Activated naive CD4-positive, alpha-beta T cell treated with anti-CD3 and anti-CD28 coated beads, Interleukin-2, amount 10 ng/mL, durations not matched to agents 7 days and 5 days (primary cell): ENCODE data around the gene KCNJ2.

ENCODE experiments used
- CTCF ChIA-PET: fragments of 350-600 bp; sonication (Branson Sonifier 250); formaldehyde crosslinking; loops from one replicate; lab custom pipeline; 2021; ENCODE audit warnings: antibody characterized with exemption; lab: Charles Lee
- DNase-seq: peaks from one replicate; pipeline ENCODE4 v3.0.0-alpha.2; 2020
- H3K27ac Mint-ChIP-seq: one replicate; pipeline ENCODE4 v1.8.0; 2021; ENCODE audit warnings: mild to moderate bottlenecking, moderate library complexity, mixed read lengths
- H3K27me3 Mint-ChIP-seq: one replicate; pipeline ENCODE4 v1.8.0; 2021; ENCODE audit warnings: mild to moderate bottlenecking, mixed read lengths
- H3K36me3 Mint-ChIP-seq: one replicate; pipeline ENCODE4 v1.8.0; 2021; ENCODE audit warnings: mixed read lengths
- H3K4me1 Mint-ChIP-seq: one replicate; pipeline ENCODE4 v1.8.0; 2021; ENCODE audit warnings: mixed read lengths
- H3K4me3 Mint-ChIP-seq: one replicate; pipeline ENCODE4 v1.8.0; 2021; ENCODE audit warnings: mild to moderate bottlenecking, moderate library complexity, mixed read lengths
- H3K9me3 Mint-ChIP-seq: one replicate; pipeline ENCODE4 v1.8.0; 2021; ENCODE audit warnings: mixed read lengths

The KCNJ2 gene

GRCh38 chr17:70169709-70170597, 621 bp downstream of the KCNJ2 start:
- H3K4me1 Mint-ChIP-seq, result peaks cover 20% of the 10 kb centered on the region
- H3K27ac Mint-ChIP-seq, result no peak overlapping the region
- DNase-seq, result no peak
- peaks cover 40% of the 10 kb centered on the region for H3K27me3 Mint-ChIP-seq
- CTCF ChIA-PET, result interaction anchor here (2.0 kb wide), 1 partner anchor 563 kb away, joined by 6 read pairs; no protein-coding TSS in a partner anchor
- peak overlapping the region; percentile 42 for H3K4me3 Mint-ChIP-seq
- no peaks in the 10 kb centered on the region for H3K9me3 Mint-ChIP-seq
- no peaks in the 10 kb centered on the region for H3K36me3 Mint-ChIP-seq

- no peaks in the 10 kb centered on the region for H3K9me3 Mint-ChIP-seq
- DNase-seq, result no peak
- H3K27me3 Mint-ChIP-seq, result peaks cover 40% of the 10 kb centered on the region
- H3K4me1 Mint-ChIP-seq, result peaks cover 20% of the 10 kb centered on the region
- no peaks in the 10 kb centered on the region for H3K36me3 Mint-ChIP-seq
- no peak overlapping the region for H3K27ac Mint-ChIP-seq
- CTCF ChIA-PET, result interaction anchor here (2.0 kb wide), 1 partner anchor 564 kb away, joined by 6 read pairs; no protein-coding TSS in a partner anchor
- no peak overlapping the region for H3K4me3 Mint-ChIP-seq
These were observed 1.8 kb downstream of the KCNJ2 start for GRCh38 chr17:70171159-70171558.

GRCh38 chr17:70172449-70172848, 3.1 kb downstream of the KCNJ2 start:
- no peak overlapping the region for H3K4me3 Mint-ChIP-seq
- CTCF ChIA-PET, result interaction anchor here (0.6 kb wide), 1 partner anchor 563 kb away, joined by 3 read pairs; no protein-coding TSS in a partner anchor

GRCh38 chr17:70172923-70173322, 3.6 kb downstream of the KCNJ2 start:
- peaks cover 34% of the 10 kb centered on the region for H3K27me3 Mint-ChIP-seq

More at GRCh38 chr17:70172449-70172848, 3.1 kb downstream of the KCNJ2 start:
- DNase-seq, result no peak
- no peaks in the 10 kb centered on the region for H3K36me3 Mint-ChIP-seq
- H3K27ac Mint-ChIP-seq, result no peak overlapping the region
- peaks cover 37% of the 10 kb centered on the region for H3K27me3 Mint-ChIP-seq
- no peaks in the 10 kb centered on the region for H3K9me3 Mint-ChIP-seq
- H3K4me1 Mint-ChIP-seq, result peaks cover 20% of the 10 kb centered on the region

GRCh38 chr17:70173681-70174080, 4.3 kb downstream of the KCNJ2 start:
- no peak overlapping the region for H3K4me3 Mint-ChIP-seq
- H3K4me1 Mint-ChIP-seq, result peaks cover 11% of the 10 kb centered on the region
- no peaks in the 10 kb centered on the region for H3K9me3 Mint-ChIP-seq
- H3K27ac Mint-ChIP-seq, result no peak overlapping the region
- H3K36me3 Mint-ChIP-seq, result no peaks in the 10 kb centered on the region
- CTCF ChIA-PET, result no interaction called here
- DNase-seq, result no peak
- H3K27me3 Mint-ChIP-seq, result peaks cover 26% of the 10 kb centered on the region

More at GRCh38 chr17:70172923-70173322, 3.6 kb downstream of the KCNJ2 start:
- peaks cover 18% of the 10 kb centered on the region for H3K4me1 Mint-ChIP-seq
- CTCF ChIA-PET, result no interaction called here
- H3K27ac Mint-ChIP-seq, result no peak overlapping the region
- no peaks in the 10 kb centered on the region for H3K36me3 Mint-ChIP-seq
- no peaks in the 10 kb centered on the region for H3K9me3 Mint-ChIP-seq
- no peak overlapping the region for H3K4me3 Mint-ChIP-seq
- no peak for DNase-seq

GRCh38 chr17:70181376-70181775, 12.0 kb downstream of the KCNJ2 start:
- CTCF ChIA-PET, result no interaction called here
- H3K27ac Mint-ChIP-seq, result no peak overlapping the region
- H3K9me3 Mint-ChIP-seq, result no peaks in the 10 kb centered on the region
- no peaks in the 10 kb centered on the region for H3K4me1 Mint-ChIP-seq
- DNase-seq, result no peak
- peaks cover 4% of the 10 kb centered on the region for H3K27me3 Mint-ChIP-seq
- no peaks in the 10 kb centered on the region for H3K36me3 Mint-ChIP-seq
- H3K4me3 Mint-ChIP-seq, result no peak overlapping the region

GRCh38 chr17:70181866-70182265, 12.5 kb downstream of the KCNJ2 start:
- no peak overlapping the region for H3K4me3 Mint-ChIP-seq
- CTCF ChIA-PET, result no interaction called here
- no peaks in the 10 kb centered on the region for H3K4me1 Mint-ChIP-seq
- H3K27me3 Mint-ChIP-seq, result peaks cover 4% of the 10 kb centered on the region
- no peak for DNase-seq
- H3K36me3 Mint-ChIP-seq, result no peaks in the 10 kb centered on the region
- H3K9me3 Mint-ChIP-seq, result no peaks in the 10 kb centered on the region
- no peak overlapping the region for H3K27ac Mint-ChIP-seq

GRCh38 chr17:70183508-70183907, 14.2 kb downstream of the KCNJ2 start:
- H3K27ac Mint-ChIP-seq, result no peak overlapping the region
- no peak overlapping the region for H3K4me3 Mint-ChIP-seq
- CTCF ChIA-PET, result no interaction called here
- no peaks in the 10 kb centered on the region for H3K4me1 Mint-ChIP-seq
- no peaks in the 10 kb centered on the region for H3K9me3 Mint-ChIP-seq
- H3K36me3 Mint-ChIP-seq, result no peaks in the 10 kb centered on the region
- H3K27me3 Mint-ChIP-seq, result no peaks in the 10 kb centered on the region
- DNase-seq, result no peak

- no peaks in the 10 kb centered on the region for H3K27me3 Mint-ChIP-seq
- DNase-seq, result no peak
These were observed 14.9 kb downstream of the KCNJ2 start for GRCh38 chr17:70184207-70184606.

GRCh38 chr17:70184770-70185169, 15.4 kb downstream of the KCNJ2 start:
- Mint-ChIP-seq H3K9me3 (no peaks in the 10 kb centered on the region), H3K4me3 (no peak overlapping the region), H3K4me1 (no peaks in the 10 kb centered on the region), H3K36me3 (no peaks in the 10 kb centered on the region), H3K27ac (no peak overlapping the region), H3K27me3 (no peaks in the 10 kb centered on the region)
- DNase-seq, result no peak
- CTCF ChIA-PET, result no interaction called here

More at GRCh38 chr17:70184207-70184606, 14.9 kb downstream of the KCNJ2 start:
- no peaks in the 10 kb centered on the region for H3K4me1 Mint-ChIP-seq
- H3K4me3 Mint-ChIP-seq, result no peak overlapping the region
- H3K27ac Mint-ChIP-seq, result no peak overlapping the region
- no peaks in the 10 kb centered on the region for H3K9me3 Mint-ChIP-seq
- CTCF ChIA-PET, result no interaction called here
- H3K36me3 Mint-ChIP-seq, result no peaks in the 10 kb centered on the region

GRCh38 chr17:70185285-70185684, 16.0 kb downstream of the KCNJ2 start:
- no peaks in the 10 kb centered on the region for H3K9me3 Mint-ChIP-seq
- no peak overlapping the region for H3K27ac Mint-ChIP-seq
- no peaks in the 10 kb centered on the region for H3K4me1 Mint-ChIP-seq
- CTCF ChIA-PET, result no interaction called here
- no peaks in the 10 kb centered on the region for H3K36me3 Mint-ChIP-seq
- H3K27me3 Mint-ChIP-seq, result no peaks in the 10 kb centered on the region
- DNase-seq, result no peak
- H3K4me3 Mint-ChIP-seq, result no peak overlapping the region

GRCh38 chr17:70187383-70187782, 18.1 kb downstream of the KCNJ2 start:
- CTCF ChIA-PET, result no interaction called here
- Mint-ChIP-seq H3K4me1 (no peaks in the 10 kb centered on the region), H3K27me3 (no peaks in the 10 kb centered on the region), H3K27ac (no peak overlapping the region), H3K36me3 (no peaks in the 10 kb centered on the region), H3K4me3 (no peak overlapping the region), H3K9me3 (no peaks in the 10 kb centered on the region)
- no peak for DNase-seq

- H3K4me3 Mint-ChIP-seq, result no peak overlapping the region
- no peaks in the 10 kb centered on the region for H3K4me1 Mint-ChIP-seq
- H3K36me3 Mint-ChIP-seq, result no peaks in the 10 kb centered on the region
- DNase-seq, result no peak
- H3K27ac Mint-ChIP-seq, result no peak overlapping the region
- H3K27me3 Mint-ChIP-seq, result no peaks in the 10 kb centered on the region
- CTCF ChIA-PET, result no interaction called here
- H3K9me3 Mint-ChIP-seq, result no peaks in the 10 kb centered on the region
These were observed 21.9 kb downstream of the KCNJ2 start for GRCh38 chr17:70190959-70191805.

- CTCF ChIA-PET, result no interaction called here
- Mint-ChIP-seq H3K9me3 (no peaks in the 10 kb centered on the region), H3K4me1 (no peaks in the 10 kb centered on the region), H3K36me3 (no peaks in the 10 kb centered on the region), H3K27me3 (no peaks in the 10 kb centered on the region), H3K27ac (no peak overlapping the region), H3K4me3 (no peak overlapping the region)
- DNase-seq, result no peak
These were observed 25.8 kb downstream of the KCNJ2 start for GRCh38 chr17:70195091-70195490.
